Endothelial cell of umbilical vein (primary cell): ENCODE data around the gene CRYGN. TPM values are rescaled to one million over a fixed set of nuclear protein-coding genes. Genes with fewer than 3 reads are reported as not detected.

Experiments used
- BruUV-seq: library from RNA; stranded (reverse); fragments of 400-500 nt; replicated peaks from 2 replicates; lab custom pipeline; 2021; lab: Mats Ljungman, UMichigan
- CTCF ChIA-PET: fragments of 300-600, 350-600 bp; sonication (Branson Sonifier 250); formaldehyde crosslinking; loops from one replicate; lab custom pipeline; 2021; ENCODE audit warnings: antibody characterized with exemption, inconsistent platforms; lab: Charles Lee
- POLR2A ChIA-PET: fragments of 300-600, 350-600 bp; sonication (Branson Sonifier 250); formaldehyde crosslinking; loops from one replicate; lab custom pipeline; 2021; ENCODE audit warnings: antibody characterized with exemption, inconsistent platforms; lab: Charles Lee
- DNase-seq: peaks from one replicate; pipeline ENCODE4 v3.0.0-alpha.2; 2011; ENCODE audit warnings: low read depth, low spot score
- FAIRE-seq: peaks from 2 replicates; lab custom pipeline; 2011; peaks lifted over from hg19 to GRCh38; lab: Jason Lieb, UNC
- H2AFZ ChIP-seq: 2 replicates; pipeline ENCODE4 v1.6.0; 2012; ENCODE audit warnings: low read depth, low read length, control low read depth, inconsistent platforms
- H3K27ac ChIP-seq: 2 replicates; pipeline ENCODE4 v1.5.1; 2011; ENCODE audit warnings: low read depth, mild to moderate bottlenecking, control low read depth, low read length, moderate library complexity; ENCODE audit not compliant: insufficient read depth
- H3K27me3 ChIP-seq, 2 experiments: 2 replicates each; pipeline versions ENCODE4 v1.6.0 to v1.6.1; 2011; ENCODE audit warnings: low read length in 2 of 2, mixed read lengths in 1 of 2; ENCODE audit not compliant: control insufficient read depth in 2 of 2, insufficient read depth in 2 of 2
- H3K36me3 ChIP-seq, 2 experiments: 2 replicates in 1 of 2; 3 replicates in 1 of 2; pipeline ENCODE4 v1.5.1; 2011; ENCODE audit warnings: low read length in 2 of 2, mild to moderate bottlenecking in 1 of 2, moderate library complexity in 1 of 2; ENCODE audit not compliant: control insufficient read depth in 2 of 2, insufficient read depth in 2 of 2; ENCODE audit errors: extremely low read depth in 1 of 2
- H3K4me1 ChIP-seq: 3 replicates; pipeline ENCODE4 v1.5.1; 2011; ENCODE audit warnings: mild to moderate bottlenecking, low read length; ENCODE audit not compliant: control insufficient read depth, insufficient read depth; ENCODE audit errors: extremely low read depth
- H3K4me2 ChIP-seq: 2 replicates; pipeline ENCODE4 v1.6.1; 2011; ENCODE audit warnings: low read length, control low read depth, mixed read lengths; ENCODE audit not compliant: insufficient read depth
- H3K4me3 ChIP-seq, 3 experiments: fragments of 200-600 bp in 1 of 3; sonication (generic), shearing (Covaris generic) in 1 of 3; replicated peaks in 1 of 3; 2 replicates each; pipeline ENCODE4 v1.5.1; 2011 to 2016; ENCODE audit warnings: control low read depth in 3 of 3, low read length in 3 of 3, mild to moderate bottlenecking in 2 of 3, inconsistent platforms in 1 of 3, low read depth in 1 of 3, moderate library complexity in 1 of 3; ENCODE audit not compliant: insufficient read depth in 1 of 3
- H3K79me2 ChIP-seq: 2 replicates; pipeline ENCODE4 v1.6.0; 2012; ENCODE audit warnings: low read length, inconsistent platforms; ENCODE audit not compliant: control insufficient read depth, insufficient read depth
- H3K9ac ChIP-seq: replicated peaks from 2 replicates; pipeline ENCODE3; 2011; ENCODE audit warnings: low read length, control low read depth; ENCODE audit not compliant: insufficient read depth; ENCODE audit errors: extremely low read depth
- H3K9me1 ChIP-seq: replicated peaks from 3 replicates; pipeline ENCODE4 v1.6.0; 2011; ENCODE audit warnings: mild to moderate bottlenecking, low read length; ENCODE audit not compliant: control insufficient read depth, insufficient read depth; ENCODE audit errors: extremely low read depth
- H3K9me3 ChIP-seq: replicated peaks from 2 replicates; pipeline ENCODE4 v1.5.1; 2012; ENCODE audit warnings: low read length, inconsistent platforms; ENCODE audit not compliant: control insufficient read depth, insufficient read depth
- H4K20me1 ChIP-seq: replicated peaks from 2 replicates; pipeline ENCODE3; 2011; ENCODE audit warnings: mild to moderate bottlenecking, low read length; ENCODE audit not compliant: control insufficient read depth, insufficient read depth; ENCODE audit errors: extremely low read depth
- EZH2 ChIP-seq: IDR thresholded peaks from 2 replicates; pipeline ENCODE4 v1.6.1; 2012; ENCODE audit warnings: borderline replicate concordance, low read depth, mild to moderate bottlenecking, moderate library complexity, low read length, inconsistent platforms; ENCODE audit not compliant: severe bottlenecking
- FOS ChIP-seq: IDR thresholded peaks from 2 replicates; pipeline ENCODE4 v1.6.1; 2011; ENCODE audit warnings: mild to moderate bottlenecking, low read length, moderate library complexity, borderline replicate concordance; ENCODE audit not compliant: insufficient read depth
- GATA2 ChIP-seq: IDR thresholded peaks from 2 replicates; pipeline ENCODE4 v1.7.0; 2011; ENCODE audit warnings: low read depth, mild to moderate bottlenecking, moderate library complexity, mixed read lengths, low read length; ENCODE audit not compliant: insufficient read length, insufficient read depth
- JUN ChIP-seq: IDR thresholded peaks from 2 replicates; pipeline ENCODE4 v1.6.1; 2011; ENCODE audit warnings: borderline replicate concordance, low read depth; ENCODE audit not compliant: insufficient read length, insufficient read depth
- MYC ChIP-seq: IDR thresholded peaks from one replicate; pipeline ENCODE4 v1.6.1; 2011; ENCODE audit warnings: mild to moderate bottlenecking, low read depth, low read length
- POLR2A ChIP-seq: IDR thresholded peaks from 2 replicates; pipeline ENCODE4 v1.6.1; 2012; ENCODE audit warnings: low read depth, mild to moderate bottlenecking, control low read depth, low read length
- POLR2AphosphoS5 ChIP-seq: IDR thresholded peaks from 2 replicates; pipeline ENCODE4 v1.6.1; 2012; ENCODE audit warnings: low read depth, mild to moderate bottlenecking, control low read depth, low read length, moderate library complexity; ENCODE audit not compliant: insufficient read depth
- dilution Hi-C: fragments of 300-500 bp; cut with MboI; formaldehyde crosslinking; loops from one replicate; pipeline ENCODE4 v1.15.0; 2019; ENCODE audit warnings: low sequenced_read_pairs; ENCODE audit not compliant: extremely low pct_ligation_motif_present
- intact Hi-C: fragments of 100-400 bp; cut with micrococcal nuclease; formaldehyde crosslinking; loops from one replicate; pipeline ENCODE4 v1.10.0; 2022
- polyA plus RNA-seq, 4 experiments: library from polyadenylated mRNA; depleted of rRNA in 3 of 4; stranded (reverse) in 3 of 4; unstranded in 1 of 4; fragments of >200 nt; gene quantifications; 2 replicates each; pipeline versions ENCODE4 v1.2.1 to v1.2.3, GENCODE V29; 2011 to 2012; ENCODE audit warnings: missing spikeins in 1 of 4
- total RNA-seq: library from RNA; stranded (reverse); gene quantifications from 2 replicates; pipeline ENCODE4 v1.2.3, GENCODE V29; 2021
- TF ChIP-seq, protein P1 (sequence below), 2 donors: IDR thresholded peaks; 1 replicate in 1 of 2; 2 replicates in 1 of 2; pipeline ENCODE4 v1.5.1; 2011; ENCODE audit warnings: low read length in 2 of 2, mild to moderate bottlenecking in 2 of 2, moderate library complexity in 2 of 2, control low read depth in 1 of 2, inconsistent platforms in 1 of 2, low read depth in 1 of 2; ENCODE audit not compliant: insufficient read depth in 1 of 2; ENCODE audit errors: extremely low read depth in 1 of 2
- TF ChIP-seq, protein P2 (sequence below): IDR thresholded peaks from 2 replicates; pipeline ENCODE4 v1.6.1; 2011; ENCODE audit not compliant: insufficient read depth, insufficient read length

CRYGN gene
- total and polyA plus RNA-seq, 2 donors (not counting 3 experiments of a cell fraction or from before 2014, with no cell fraction given) = not detected

DNA sequence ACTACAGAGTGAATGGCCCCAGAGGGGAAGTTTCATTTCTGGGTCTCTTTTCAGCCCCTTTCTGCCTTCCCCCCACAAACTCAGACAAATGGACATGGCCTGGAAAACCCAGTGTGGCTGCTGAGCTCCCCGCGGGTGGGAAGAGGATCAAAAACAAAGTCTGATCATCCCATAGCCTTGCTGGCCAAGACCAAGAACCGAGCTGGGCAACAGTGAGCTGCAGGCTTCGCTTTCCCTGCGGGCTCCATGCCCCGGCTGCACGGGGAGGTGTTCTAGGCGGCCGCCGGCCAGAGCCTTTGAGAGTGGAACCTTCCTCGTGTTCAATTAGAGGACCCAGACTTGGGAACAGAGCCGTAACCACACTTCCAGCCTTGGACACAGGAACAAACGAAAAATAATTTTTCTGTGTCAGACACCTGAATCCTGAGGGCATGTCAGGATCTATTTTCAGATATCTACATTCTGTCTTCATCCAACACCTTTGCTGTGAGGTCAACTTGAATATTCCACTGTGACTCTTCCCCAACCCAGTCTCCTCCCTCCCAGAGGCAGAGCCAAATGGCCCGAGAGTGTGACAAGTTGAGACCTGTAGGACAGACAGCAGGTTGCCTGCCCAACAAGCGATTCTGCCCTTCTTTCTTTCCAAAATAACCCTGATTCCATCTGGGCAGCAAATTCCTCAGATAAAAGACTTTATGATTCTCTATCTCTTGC is 56.1 kb downstream of the CRYGN start:
- CTCF ChIA-PET = interaction anchor here (0.8 to 1.3 kb wide), 3 partner anchors 11 to 65 kb away, joined by 3 to 4 read pairs (median 3); no protein-coding TSS in a partner anchor
- H3K4me2 ChIP-seq = no peak overlapping the region
- no peaks in the 10 kb centered on the region for H3K9me1 ChIP-seq
- H3K4me3 ChIP-seq = no peak overlapping the region
- dilution Hi-C loops = no loop called here
- no peaks in the 10 kb centered on the region for H3K79me2 ChIP-seq
- no TSS peak for BruUV-seq
- peaks cover 16 to 27% of the 10 kb centered on the region in 2 experiments for H3K27me3 ChIP-seq
- H3K36me3 ChIP-seq = no peaks in the 10 kb centered on the region
- no peaks in the 10 kb centered on the region for H3K9me3 ChIP-seq
- POLR2A ChIA-PET = no interaction called here
- H3K27ac ChIP-seq = no peak overlapping the region
- H4K20me1 ChIP-seq = no peaks in the 10 kb centered on the region
- FAIRE-seq = no peak
- intact Hi-C loops = no loop called here
- TF ChIP-seq FOS (no peak), GATA2 (no peak), JUN (no peak), EZH2 (no peak), POLR2AphosphoS5 (no peak), MYC (no peak), POLR2A (no peak)
- TF ChIP-seq, protein P1, sequence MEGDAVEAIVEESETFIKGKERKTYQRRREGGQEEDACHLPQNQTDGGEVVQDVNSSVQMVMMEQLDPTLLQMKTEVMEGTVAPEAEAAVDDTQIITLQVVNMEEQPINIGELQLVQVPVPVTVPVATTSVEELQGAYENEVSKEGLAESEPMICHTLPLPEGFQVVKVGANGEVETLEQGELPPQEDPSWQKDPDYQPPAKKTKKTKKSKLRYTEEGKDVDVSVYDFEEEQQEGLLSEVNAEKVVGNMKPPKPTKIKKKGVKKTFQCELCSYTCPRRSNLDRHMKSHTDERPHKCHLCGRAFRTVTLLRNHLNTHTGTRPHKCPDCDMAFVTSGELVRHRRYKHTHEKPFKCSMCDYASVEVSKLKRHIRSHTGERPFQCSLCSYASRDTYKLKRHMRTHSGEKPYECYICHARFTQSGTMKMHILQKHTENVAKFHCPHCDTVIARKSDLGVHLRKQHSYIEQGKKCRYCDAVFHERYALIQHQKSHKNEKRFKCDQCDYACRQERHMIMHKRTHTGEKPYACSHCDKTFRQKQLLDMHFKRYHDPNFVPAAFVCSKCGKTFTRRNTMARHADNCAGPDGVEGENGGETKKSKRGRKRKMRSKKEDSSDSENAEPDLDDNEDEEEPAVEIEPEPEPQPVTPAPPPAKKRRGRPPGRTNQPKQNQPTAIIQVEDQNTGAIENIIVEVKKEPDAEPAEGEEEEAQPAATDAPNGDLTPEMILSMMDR (IDR thresholded peaks at IDR 0.05; ENCODE audit: extremely low read depth in 1 of 2, insufficient read depth in 1 of 2, low read depth in 1 of 2, low read length in 2 of 2) = no peak
- TF ChIP-seq, protein P2, sequence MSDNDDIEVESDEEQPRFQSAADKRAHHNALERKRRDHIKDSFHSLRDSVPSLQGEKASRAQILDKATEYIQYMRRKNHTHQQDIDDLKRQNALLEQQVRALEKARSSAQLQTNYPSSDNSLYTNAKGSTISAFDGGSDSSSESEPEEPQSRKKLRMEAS = no peak
- H3K4me1 ChIP-seq = no peaks in the 10 kb centered on the region
- H3K9ac ChIP-seq = no peak overlapping the region
- no peak overlapping the region for H2AFZ ChIP-seq
- no peak for DNase-seq
